ENCODE data around the gene PSMG4.

Gene PSMG4

GRCh38 chr6:3266170-3266569, 7.4 kb downstream of the PSMG4 start:
- Histone ChIP-seq H2AFZ (ENCODE audit: low read length) (no peak overlapping the region), H3K9me3 (replicated peaks; ENCODE audit: insufficient read depth, low read length) (no peaks in the 10 kb centered on the region), H3K79me2 (ENCODE audit: low read length) (peaks cover 82% of the 10 kb centered on the region), H3F3A (ENCODE audit: insufficient read depth, low read length) (no peaks in the 10 kb centered on the region), H3K9me2 (replicated peaks; ENCODE audit: insufficient read depth, low read length) (no peaks in the 10 kb centered on the region), H3K36me3 (replicated peaks; ENCODE audit: insufficient read depth, low read length) (peaks cover 8% of the 10 kb centered on the region; the same call in 1 of the 2 replicates), H3K27ac (ENCODE audit: low read length) (no peak overlapping the region), H3K9ac (ENCODE audit: low read length) (no peak overlapping the region), H3K27me3 (replicated peaks; ENCODE audit: insufficient read depth, low read length) (no peaks in the 10 kb centered on the region), H3K4me2 (ENCODE audit: low read depth, low read length) (no peak overlapping the region), H4K20me1 (ENCODE audit: insufficient read depth, low read length) (peaks cover 5% of the 10 kb centered on the region; the same call in 1 of the 2 replicates), H3K4me1 (ENCODE audit: low read length) (0 out of 2 replicates have a peak, but pooled peaks cover under 1% of the 10 kb centered on the region), H3K4me3 (ENCODE audit: low read length) (no peak overlapping the region)
- no peak for DNase-seq
- TF ChIP-seq EZH2phosphoT487 (IDR thresholded peaks at IDR 0.05; ENCODE audit: low read length) (no peak), CTCF (IDR thresholded peaks at IDR 0.05; ENCODE audit: low read length) (no peak), EZH2 (optimal IDR thresholded peaks at IDR 0.05; ENCODE audit: low read depth, low read length) (no peak)

GRCh38 chr6:3267162-3267561, 8.4 kb downstream of the PSMG4 start:
- H3K79me2 ChIP-seq (ENCODE audit: low read length) = peaks cover 72% of the 10 kb centered on the region
- DNase-seq = no peak
- H3K27ac ChIP-seq (ENCODE audit: low read length) = no peak overlapping the region
- no peak overlapping the region for H3K4me2 ChIP-seq (ENCODE audit: low read depth, low read length)
- no peaks in the 10 kb centered on the region for H3K9me2 ChIP-seq (replicated peaks; ENCODE audit: insufficient read depth, low read length)
- no peak overlapping the region for H3K4me3 ChIP-seq (ENCODE audit: low read length)
- TF ChIP-seq EZH2 (optimal IDR thresholded peaks at IDR 0.05; ENCODE audit: low read depth, low read length) (no peak), EZH2phosphoT487 (IDR thresholded peaks at IDR 0.05; ENCODE audit: low read length) (no peak), CTCF (IDR thresholded peaks at IDR 0.05; ENCODE audit: low read length) (no peak)
- H3K4me1 ChIP-seq (ENCODE audit: low read length) = no peaks in the 10 kb centered on the region
- no peaks in the 10 kb centered on the region for H3K9me3 ChIP-seq (replicated peaks; ENCODE audit: insufficient read depth, low read length)
- peaks cover 8% of the 10 kb centered on the region; the same call in 1 of the 2 replicates for H3K36me3 ChIP-seq (replicated peaks; ENCODE audit: insufficient read depth, low read length)
- H2AFZ ChIP-seq (ENCODE audit: low read length) = no peak overlapping the region
- H3K27me3 ChIP-seq (replicated peaks; ENCODE audit: insufficient read depth, low read length) = no peaks in the 10 kb centered on the region
- H4K20me1 ChIP-seq (ENCODE audit: insufficient read depth, low read length) = no peaks in the 10 kb centered on the region
- no peaks in the 10 kb centered on the region for H3F3A ChIP-seq (ENCODE audit: insufficient read depth, low read length)
- H3K9ac ChIP-seq (ENCODE audit: low read length) = no peak overlapping the region

GRCh38 chr6:3268680-3269079, 9.9 kb downstream of the PSMG4 start:
- H4K20me1 ChIP-seq (ENCODE audit: insufficient read depth, low read length) = no peaks in the 10 kb centered on the region
- H3K4me1 ChIP-seq (ENCODE audit: low read length) = no peaks in the 10 kb centered on the region
- no peak overlapping the region for H3K4me2 ChIP-seq (ENCODE audit: low read depth, low read length)
- H3K36me3 ChIP-seq (replicated peaks; ENCODE audit: insufficient read depth, low read length) = peaks cover 8% of the 10 kb centered on the region; the same call in 1 of the 2 replicates
- no peaks in the 10 kb centered on the region for H3K9me3 ChIP-seq (replicated peaks; ENCODE audit: insufficient read depth, low read length)
- DNase-seq = no peak
- no peak overlapping the region for H3K9ac ChIP-seq (ENCODE audit: low read length)
- no peak overlapping the region for H3K27ac ChIP-seq (ENCODE audit: low read length)
- H3K9me2 ChIP-seq (replicated peaks; ENCODE audit: insufficient read depth, low read length) = no peaks in the 10 kb centered on the region
- TF ChIP-seq EZH2phosphoT487 (IDR thresholded peaks at IDR 0.05; ENCODE audit: low read length) (no peak), EZH2 (optimal IDR thresholded peaks at IDR 0.05; ENCODE audit: low read depth, low read length) (no peak), CTCF (IDR thresholded peaks at IDR 0.05; ENCODE audit: low read length) (no peak)
- peaks cover 65% of the 10 kb centered on the region for H3K79me2 ChIP-seq (ENCODE audit: low read length)
- no peaks in the 10 kb centered on the region for H3K27me3 ChIP-seq (replicated peaks; ENCODE audit: insufficient read depth, low read length)
- no peak overlapping the region for H3K4me3 ChIP-seq (ENCODE audit: low read length)
- H2AFZ ChIP-seq (ENCODE audit: low read length) = no peak overlapping the region
- no peaks in the 10 kb centered on the region for H3F3A ChIP-seq (ENCODE audit: insufficient read depth, low read length)

Measured in MM.1S (cell line).